GM10248 (cell line): ENCODE data around the gene GNL2.
"Not testable (repeated sequence)": the region's sequence is repeated elsewhere in the genome, so short reads cannot be mapped to it uniquely, and the experiment has no call there.

ENCODE experiments used
- CTCF ChIA-PET: fragments of 300-600 bp; sonication (Branson Sonifier 250); formaldehyde crosslinking; extraction: SDS; loops from one replicate; lab custom pipeline; 2021; ENCODE audit warnings: antibody characterized with exemption; lab: Yijun Ruan, JAX
- POLR2A ChIA-PET: fragments of 350-650 bp; sonication (Branson Sonifier 250); formaldehyde crosslinking; extraction: SDS; loops from one replicate; lab custom pipeline; 2020; ENCODE audit warnings: antibody characterized with exemption; lab: Yijun Ruan, JAX
- DNase-seq: peaks from one replicate; pipeline ENCODE4 v3.0.0; 2012; ENCODE audit errors: extremely low spot score
- CTCF ChIP-seq: IDR thresholded peaks from 2 replicates; pipeline ENCODE4 v1.5.1; 2012; ENCODE audit warnings: mild to moderate bottlenecking, low read depth; ENCODE audit errors: extremely low read depth, missing control alignments, control extremely low read depth

GNL2 gene

GRCh38 chr1:37540036-37540785 is 55.5 kb downstream of the GNL2 start:
- no peak for TF ChIP-seq CTCF
- CTCF ChIA-PET = no interaction called here
- POLR2A ChIA-PET = interaction anchor here (0.9 kb wide), 1 partner anchor 66 kb away, joined by 3 read pairs; no protein-coding TSS in a partner anchor
- no peak for DNase-seq

GRCh38 chr1:37539154-37539553 is 56.6 kb downstream of the GNL2 start:
- CTCF ChIA-PET = interaction anchor here (1.2 to 1.3 kb wide), 2 partner anchors 25 to 52 kb away, joined by 4 read pairs; partner anchors contain the start of gene MEAF6
- DNase-seq, POLR2A ChIA-PET: not testable (repeated sequence)

- CTCF ChIA-PET = interaction anchor here (1.2 to 1.3 kb wide), 2 partner anchors 12 to 23 kb away, joined by 3 to 4 read pairs; partner anchors contain the start of gene MEAF6
- no peak for DNase-seq
- POLR2A ChIA-PET = no interaction called here
- no peak for TF ChIP-seq CTCF
Observed at GRCh38 chr1:37537378-37537777, 58.4 kb downstream of the GNL2 start.

GRCh38 chr1:37533317-37534093 is 62.2 kb downstream of the GNL2 start:
- CTCF ChIA-PET = interaction anchor here (1.1 to 2.1 kb wide), 4 partner anchors 17 to 56 kb away, joined by 3 to 9 read pairs (median 3); partner anchors contain the start of gene MEAF6
- no peak for TF ChIP-seq CTCF
- POLR2A ChIA-PET = no interaction called here
- DNase-seq = no peak

- POLR2A ChIA-PET, DNase-seq: not testable (repeated sequence)
- CTCF ChIA-PET = interaction anchor here (0.7 kb wide), 1 partner anchor 55 kb away, joined by 3 read pairs; no protein-coding TSS in a partner anchor
Observed at GRCh38 chr1:37532418-37533156, 63.1 kb downstream of the GNL2 start.

- DNase-seq, POLR2A ChIA-PET: not testable (repeated sequence)
- CTCF ChIA-PET = interaction anchor here (1.1 kb wide), 1 partner anchor 42 kb away, joined by 3 read pairs; no protein-coding TSS in a partner anchor
Observed at GRCh38 chr1:37529888-37530287, 65.8 kb downstream of the GNL2 start.

GRCh38 chr1:37519613-37520012 is 76.1 kb downstream of the GNL2 start:
- ChIA-PET CTCF (interaction anchor here (1.0 kb wide), 1 partner anchor 24 kb away, joined by 3 read pairs; no protein-coding TSS in a partner anchor), POLR2A (no interaction called here)
- no peak for TF ChIP-seq CTCF
- DNase-seq = no peak

GRCh38 chr1:37518929-37519328 is 76.8 kb downstream of the GNL2 start:
- DNase-seq, CTCF ChIA-PET, POLR2A ChIA-PET: not testable (repeated sequence)

GRCh38 chr1:37518241-37518640 is 77.5 kb downstream of the GNL2 start:
- DNase-seq, POLR2A ChIA-PET, CTCF ChIA-PET: not testable (repeated sequence)
